GM21360 (cell line): ENCODE data around the gene SCRN2.

ENCODE experiments used
- ATAC-seq: cut with Tn5 transposase; IDR thresholded peaks from one replicate; pipeline ENCODE4 v1.9.1; 2021; ENCODE audit warnings: mild to moderate bottlenecking, moderate library complexity; ENCODE audit not compliant: unreplicated experiment

SCRN2 gene

GRCh38 chr17:47822785-47823184 is 18.3 kb downstream of the SCRN2 start:
- no peak for ATAC-seq

DNA sequence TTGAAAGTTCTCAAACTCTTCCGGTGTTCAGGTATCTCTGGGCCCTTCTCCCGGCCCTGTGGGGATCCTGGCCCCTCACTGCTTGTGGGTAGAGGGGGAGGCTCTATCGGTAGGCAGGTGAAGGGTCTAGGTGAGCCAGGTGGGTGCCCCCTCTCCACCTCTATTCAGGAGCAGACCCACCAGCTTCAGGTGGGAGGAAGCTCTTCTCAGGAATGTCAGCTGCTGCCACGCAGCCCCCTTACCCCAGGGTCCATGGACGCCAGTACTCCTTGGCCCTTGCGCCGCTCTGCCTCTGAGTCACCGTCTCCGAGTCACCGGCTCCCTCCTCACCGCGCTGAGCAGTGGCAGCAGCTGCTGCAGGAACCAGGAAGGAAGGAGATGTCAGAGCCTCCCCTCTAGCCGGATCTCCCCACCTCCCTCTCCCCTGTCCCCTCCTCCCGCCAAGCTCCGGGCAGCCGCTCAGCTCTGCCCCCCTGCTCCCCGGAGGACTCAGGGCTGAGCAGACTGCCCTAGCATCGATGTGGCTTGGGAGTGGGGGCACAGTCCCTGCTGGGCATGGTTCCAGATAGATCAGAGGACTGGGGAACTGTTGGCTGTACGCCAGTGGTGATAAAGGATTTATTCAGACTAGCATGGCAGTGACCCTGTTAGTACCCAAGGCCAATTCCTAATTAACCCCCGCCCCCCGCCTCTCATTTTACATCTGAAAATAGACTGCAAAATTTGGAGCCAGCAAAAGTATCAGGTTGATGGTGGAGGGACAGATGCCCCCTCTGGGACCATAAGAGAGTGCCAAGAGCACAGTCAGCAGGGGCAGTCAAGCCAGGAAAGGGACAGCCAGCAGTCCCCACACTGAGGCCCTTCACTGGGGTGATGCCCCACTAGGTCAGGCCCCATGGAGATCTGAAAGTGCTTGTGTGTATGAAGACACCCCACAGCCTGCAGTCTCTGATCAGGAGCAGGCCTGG is 19.4 kb downstream of the SCRN2 start, which contains the start of gene OSBPL7:
TSS of gene OSBPL7 (minus strand) at position 371 of the 968 bp plus-strand sequence. CDS start 1,516 bp downstream, outside the sequence.
- ATAC-seq: peak; percentile 66

- no peak for ATAC-seq
Observed at GRCh38 chr17:47821031-47821423, 20.0 kb downstream of the SCRN2 start.

DNA sequence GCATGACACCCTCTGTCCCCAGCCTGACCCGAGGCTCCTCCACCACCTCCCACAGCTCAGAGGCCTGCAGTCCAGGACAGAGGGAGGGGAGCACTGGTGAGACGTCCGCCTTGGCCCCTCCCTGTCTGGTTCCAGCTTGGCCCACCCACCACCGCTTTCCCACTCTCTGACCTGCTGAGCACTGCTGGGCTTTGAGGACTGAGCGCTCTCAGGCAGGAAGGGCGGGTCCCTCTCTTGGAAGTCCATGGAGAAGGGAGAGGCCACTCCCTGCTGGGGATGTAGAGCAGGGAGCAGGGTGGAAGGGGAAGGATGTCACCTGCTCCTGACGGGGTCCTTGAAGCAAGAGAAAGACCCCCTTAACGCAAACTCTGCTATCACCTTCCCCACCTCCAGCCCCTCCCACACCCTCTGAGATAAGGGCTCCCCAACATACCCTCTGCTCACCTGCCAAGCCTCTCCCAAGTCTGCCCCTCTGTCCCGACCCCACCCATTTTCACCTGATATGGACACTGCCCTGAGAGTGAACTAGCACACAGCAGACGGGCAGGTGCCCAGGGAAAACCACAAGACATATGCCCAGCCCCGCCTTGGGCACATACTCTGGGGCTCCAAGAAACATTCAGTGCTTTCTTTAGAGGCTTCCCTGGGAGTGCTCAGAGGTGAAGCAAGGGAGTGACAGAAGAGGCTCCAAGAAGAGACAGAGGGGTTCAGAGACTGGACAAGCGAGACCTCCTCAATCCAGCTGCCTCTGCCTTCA is 20.9 kb downstream of the SCRN2 start:
- no peak for ATAC-seq

DNA sequence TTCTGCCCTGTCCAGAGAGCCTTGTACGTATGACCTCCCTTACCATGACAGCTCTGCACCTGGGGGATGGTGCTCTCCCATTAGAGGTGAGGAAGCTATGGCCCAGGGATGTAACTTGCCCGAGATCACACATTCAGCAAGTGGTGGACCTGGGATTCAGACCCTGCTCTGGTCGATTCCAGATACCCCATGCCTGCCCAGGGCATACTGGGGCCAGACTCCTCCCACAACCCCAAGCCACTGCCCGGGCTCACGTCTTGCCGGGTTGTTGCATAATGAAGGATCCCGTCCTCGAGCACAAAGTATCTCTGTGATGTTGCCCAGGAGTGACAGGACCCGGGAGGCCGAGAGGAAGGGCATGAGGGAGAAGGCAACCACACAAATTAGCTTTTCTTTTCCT is 21.6 kb downstream of the SCRN2 start:
- ATAC-seq: no peak

GRCh38 chr17:47818002-47818695 is 22.9 kb downstream of the SCRN2 start:
- ATAC-seq: no peak

DNA sequence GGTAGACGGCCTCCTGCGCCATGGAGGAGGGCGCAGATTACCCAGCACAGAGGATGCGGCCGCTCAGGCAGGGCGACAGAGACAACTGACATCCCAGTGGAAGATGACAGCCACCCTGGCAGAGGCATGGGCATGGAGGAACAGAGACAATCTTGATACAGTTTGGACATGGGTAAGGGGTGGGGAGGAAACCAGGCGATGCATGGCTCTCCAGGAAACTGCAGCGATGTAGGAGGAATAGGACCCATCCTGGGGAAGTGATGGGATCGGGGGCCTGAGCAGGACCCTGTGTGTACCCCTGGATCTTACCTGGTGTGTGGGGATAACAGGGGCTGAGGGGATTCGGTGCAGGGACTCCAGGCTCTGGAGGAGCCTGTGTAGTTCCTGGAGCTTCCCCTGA is 24.1 kb downstream of the SCRN2 start:
- no peak for ATAC-seq

DNA sequence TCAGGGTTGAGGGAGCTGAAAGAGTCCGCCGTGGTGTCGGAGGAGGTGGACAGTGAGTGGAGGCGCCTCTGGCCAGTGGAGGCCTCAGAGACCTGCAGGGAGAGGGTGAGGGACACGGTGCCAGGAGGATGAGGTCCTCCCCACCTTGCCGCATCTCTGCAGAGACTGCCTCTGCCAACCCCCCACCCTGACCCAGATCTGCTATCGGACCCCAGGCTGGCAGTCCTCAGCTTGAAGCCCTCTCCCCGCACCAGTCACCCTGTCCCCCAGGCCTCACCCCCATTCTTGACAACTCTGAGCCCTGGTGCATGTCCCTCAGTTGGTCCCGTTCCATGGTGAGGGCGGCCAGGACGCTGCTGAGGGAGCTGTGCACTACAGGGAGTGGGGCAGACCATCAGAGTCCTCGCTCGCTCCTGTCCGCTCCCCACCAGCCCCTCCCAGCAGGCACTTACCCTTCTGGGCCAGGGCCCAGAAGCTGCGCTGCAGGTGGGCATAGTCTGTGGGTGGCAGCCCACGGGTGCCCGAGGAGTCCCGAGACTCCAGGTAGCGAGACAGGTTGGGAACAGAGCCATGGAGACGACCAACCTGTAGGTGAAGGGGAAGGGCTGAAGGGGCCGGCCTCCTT is 24.9 kb downstream of the SCRN2 start:
- no peak for ATAC-seq

DNA sequence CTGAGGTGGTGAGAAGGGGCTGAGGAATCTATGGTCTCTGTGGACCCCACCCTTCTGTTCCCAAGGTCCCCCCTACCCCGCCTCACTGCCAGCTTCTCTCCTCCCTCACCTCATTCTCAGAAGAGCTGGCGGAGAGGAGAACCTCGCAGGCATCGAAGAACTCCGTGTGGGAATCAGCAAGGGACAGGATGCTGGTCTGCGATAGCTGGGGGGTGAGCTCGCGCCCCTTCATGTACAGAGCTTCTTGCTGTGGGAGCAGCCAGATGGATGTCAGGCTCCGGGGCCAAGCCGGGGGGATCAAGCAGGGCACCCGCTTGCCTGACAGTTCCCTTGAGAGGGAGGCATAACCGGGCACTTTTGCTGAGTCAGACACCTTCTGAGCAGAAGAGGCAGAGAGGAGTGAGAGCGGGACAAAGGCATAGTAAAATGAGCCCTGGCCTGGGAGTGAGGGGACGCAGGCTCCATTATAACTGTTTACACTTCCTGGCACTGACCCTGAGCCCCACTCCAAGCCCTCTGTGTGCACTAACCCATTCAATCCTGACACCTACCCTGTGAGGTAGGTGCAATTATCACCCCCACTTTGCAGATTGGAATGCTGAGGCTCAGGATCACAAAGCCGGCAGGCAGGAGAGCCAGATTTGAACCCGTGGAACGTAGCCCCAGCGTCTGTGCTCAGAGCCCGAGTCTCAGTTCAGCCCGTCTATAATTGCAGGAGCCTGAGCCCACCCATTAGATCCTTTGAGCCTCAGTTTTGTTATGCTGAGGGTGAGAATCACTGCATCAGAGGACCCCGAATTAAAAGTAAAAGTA is 25.8 kb downstream of the SCRN2 start:
- no peak for ATAC-seq

DNA sequence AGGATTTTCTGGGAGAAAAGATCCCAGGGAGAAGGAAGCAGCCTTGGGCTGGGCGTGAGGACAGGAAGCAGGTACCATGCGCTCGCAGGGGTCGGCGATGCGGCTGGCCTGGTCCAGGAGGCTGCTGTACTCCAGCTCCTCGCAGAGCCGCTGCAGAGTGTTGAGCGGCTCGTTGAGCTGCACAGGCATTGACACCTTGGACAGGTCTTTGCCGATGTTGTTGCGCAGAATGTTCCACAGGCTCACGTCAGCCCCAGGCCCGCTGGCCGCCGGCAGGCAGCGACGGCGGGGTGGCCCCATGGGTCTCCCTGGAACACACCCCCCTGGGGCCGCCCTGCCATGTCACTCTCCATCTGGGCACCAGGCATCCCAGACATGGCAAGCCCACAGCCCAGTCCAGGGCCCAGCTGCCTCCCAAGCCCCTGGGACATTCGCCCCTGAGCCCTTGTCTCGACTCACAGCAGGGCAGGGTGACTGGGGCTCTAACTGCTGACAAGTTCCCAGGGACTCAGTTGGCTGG is 27.5 kb downstream of the SCRN2 start:
- ATAC-seq: no peak

- ATAC-seq: no peak
Observed at GRCh38 chr17:47813077-47813476, 28.0 kb downstream of the SCRN2 start.

- no peak for ATAC-seq
Observed at GRCh38 chr17:47812146-47812920, 28.7 kb downstream of the SCRN2 start.

DNA sequence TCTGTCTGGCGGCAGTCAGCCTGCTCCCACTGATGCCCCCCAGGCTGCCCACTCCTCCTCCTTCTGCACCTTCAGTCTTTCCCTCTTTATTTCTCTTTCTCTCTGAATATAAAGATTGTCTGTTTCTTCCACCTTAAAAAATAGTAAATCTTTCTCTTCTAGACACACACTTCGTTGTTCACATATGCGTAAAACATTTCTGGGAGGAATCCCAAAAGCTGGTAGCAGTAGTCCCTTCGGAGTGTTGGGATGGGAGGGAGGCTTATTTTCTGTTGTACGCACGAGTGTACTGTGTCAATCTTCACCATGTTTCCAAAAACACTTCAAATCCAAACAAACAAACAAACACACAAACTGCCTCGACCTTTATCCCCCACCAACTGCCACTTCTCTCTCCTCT is 29.4 kb downstream of the SCRN2 start:
- ATAC-seq: no peak

- no peak for ATAC-seq
Observed at GRCh38 chr17:47810901-47811635, 30.0 kb downstream of the SCRN2 start.

- no peak for ATAC-seq
Observed at GRCh38 chr17:47810200-47810821, 30.8 kb downstream of the SCRN2 start.

- no peak for ATAC-seq
Observed at GRCh38 chr17:47808830-47809480, 32.1 kb downstream of the SCRN2 start.
